ENCODE data around the gene TNFRSF13B.

DNA sequence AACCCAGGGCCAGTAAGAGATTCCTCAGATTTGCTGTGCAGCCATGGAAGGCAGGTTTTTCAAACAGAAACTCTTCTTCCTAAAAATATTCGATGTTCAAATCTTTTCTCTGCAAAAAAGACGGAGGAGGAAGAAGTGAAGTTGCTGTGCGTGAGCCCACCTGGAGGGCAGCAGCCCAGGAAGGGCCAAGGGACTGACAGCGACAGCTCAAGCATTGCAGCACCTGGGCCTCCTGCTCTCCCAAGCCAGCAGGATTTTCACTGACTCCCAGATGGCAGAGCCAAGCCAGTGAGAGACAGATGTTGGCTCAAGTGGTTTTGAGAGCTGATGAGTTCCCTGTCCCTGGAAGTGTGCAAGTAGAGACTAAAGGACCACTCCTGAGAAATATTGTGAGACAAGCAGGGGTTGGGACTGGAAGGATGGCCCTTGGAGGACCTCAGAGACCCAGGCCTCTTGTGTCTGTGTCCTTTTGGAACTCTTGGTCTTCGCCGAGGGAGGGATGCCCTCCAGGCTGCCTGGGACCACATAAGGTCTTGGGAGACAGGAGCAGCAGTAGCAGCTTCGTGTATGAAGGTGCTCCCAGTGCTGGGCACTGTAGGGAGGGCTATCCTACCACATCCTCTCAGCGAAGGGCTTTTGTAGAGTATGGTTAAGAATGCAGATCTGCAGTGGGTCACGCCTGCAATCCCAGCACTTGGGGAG is 29.3 kb upstream of the TNFRSF13B start:
- TF ChIP-seq CTCF (IDR thresholded peaks at IDR 0.05) (no peak), POLR2A (IDR thresholded peaks at IDR 0.05) (no peak)
